HL-60/S4 treated with retinoic acid at 250 ng/mL for 4 days and 3 days (cell line): ENCODE results near the gene DENND4C.
"Not testable (repeated sequence)": the region's sequence is repeated elsewhere in the genome, so short reads cannot be mapped to it uniquely, and the experiment has no call there.

ENCODE experiments used
- in situ Hi-C: fragments of 300-500 bp; cut with MboI; formaldehyde crosslinking; loops from 2 replicates; pipeline ENCODE4 v1.7.0; 2022; ENCODE audit warnings: low sequenced_read_pairs

Gene DENND4C

GRCh38 chr9:19408693-19409400, 178.4 kb downstream of the DENND4C start, which contains the start of gene ACER2:
Gene ACER2 (plus strand): TSS chr9:19409009. CDS start chr9:19409085, 76 bp downstream.
- in situ Hi-C loops, result no loop called here

GRCh38 chr9:19409401-19410194, 179.1 kb downstream of the DENND4C start:
- in situ Hi-C loops, result no loop called here

GRCh38 chr9:19410195-19410503, 179.7 kb downstream of the DENND4C start:
- in situ Hi-C loops, result no loop called here

DNA sequence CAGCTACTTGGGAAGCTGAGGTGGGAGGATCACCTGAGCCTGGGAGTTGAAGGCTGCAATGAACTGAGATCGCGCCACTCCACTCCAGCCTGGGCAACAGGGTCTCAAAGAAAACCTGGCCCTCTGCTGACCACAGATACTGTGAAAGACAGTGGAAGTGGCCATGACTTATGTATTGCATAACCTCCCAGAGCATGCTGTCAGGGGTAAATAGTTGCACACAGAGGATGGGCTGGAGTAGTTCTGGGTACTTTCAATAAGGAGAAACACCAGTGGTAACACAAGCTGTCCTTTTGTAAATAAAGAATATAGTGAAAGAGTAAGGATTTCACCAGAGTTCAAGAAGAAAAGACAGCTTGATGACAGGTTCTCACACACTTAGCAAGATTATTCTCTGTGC, 180.1 kb downstream of the DENND4C start:
- in situ Hi-C loops, result no loop called here

DNA sequence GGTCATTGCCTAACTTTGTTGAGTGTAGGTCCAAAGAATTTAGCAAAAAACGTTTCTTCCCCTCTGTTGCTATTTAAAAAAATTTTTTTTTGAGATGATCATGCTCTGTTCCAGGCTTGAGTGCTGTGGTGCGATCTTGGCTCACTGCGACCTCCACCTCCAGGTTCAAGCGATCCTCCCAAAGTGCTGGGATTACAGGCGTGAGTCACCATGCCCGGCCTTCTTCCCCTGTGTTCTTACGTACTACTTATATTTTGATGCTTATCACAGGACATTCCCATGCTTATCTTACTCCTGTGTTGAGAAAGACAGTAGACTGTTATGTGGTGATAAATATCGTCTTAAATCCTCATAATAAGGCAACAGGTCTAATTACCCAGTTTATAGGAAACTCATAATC, 180.8 kb downstream of the DENND4C start:
- in situ Hi-C loops, result no loop called here

DNA sequence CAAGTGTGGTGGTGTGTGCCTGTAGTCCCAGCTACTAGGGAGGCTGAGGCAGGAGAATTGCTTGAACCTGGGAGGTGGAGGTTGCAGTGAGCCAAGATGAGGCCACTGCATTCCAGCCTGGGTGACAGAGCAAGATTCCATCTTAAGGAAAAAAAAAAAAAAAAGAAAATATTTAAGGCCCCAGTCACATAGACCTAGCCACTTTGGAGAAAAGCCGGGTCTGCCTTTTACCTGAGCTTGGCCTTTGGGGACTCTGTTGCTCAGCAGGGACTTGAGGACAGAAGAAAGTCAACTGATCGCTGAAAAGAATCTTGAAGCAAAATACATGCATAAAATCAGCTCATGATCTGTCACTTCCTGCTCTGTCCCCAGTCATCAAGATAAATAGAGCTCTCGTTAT, 183.0 kb downstream of the DENND4C start:
- in situ Hi-C loops, result not testable (repeated sequence)

DNA sequence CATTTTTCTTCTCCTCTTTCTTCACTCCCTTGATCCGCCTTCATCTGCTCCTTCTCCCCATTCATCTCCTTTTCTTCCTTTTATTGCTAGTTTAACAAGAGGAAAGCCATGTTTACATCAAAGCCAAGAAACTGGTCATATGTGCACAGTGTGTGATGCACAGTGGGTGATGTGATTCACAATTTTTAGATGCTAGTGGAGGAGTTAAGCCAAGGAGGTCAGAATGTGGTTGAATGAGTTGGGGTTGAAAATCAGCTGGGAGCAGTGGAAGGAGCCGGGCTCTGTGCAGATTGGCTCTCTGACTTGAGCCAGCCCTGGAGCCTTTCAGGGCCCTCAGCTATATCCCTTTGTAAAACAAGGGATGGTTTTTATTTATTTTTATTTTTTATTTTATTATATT, 185.7 kb downstream of the DENND4C start:
- in situ Hi-C loops, result no loop called here

DNA sequence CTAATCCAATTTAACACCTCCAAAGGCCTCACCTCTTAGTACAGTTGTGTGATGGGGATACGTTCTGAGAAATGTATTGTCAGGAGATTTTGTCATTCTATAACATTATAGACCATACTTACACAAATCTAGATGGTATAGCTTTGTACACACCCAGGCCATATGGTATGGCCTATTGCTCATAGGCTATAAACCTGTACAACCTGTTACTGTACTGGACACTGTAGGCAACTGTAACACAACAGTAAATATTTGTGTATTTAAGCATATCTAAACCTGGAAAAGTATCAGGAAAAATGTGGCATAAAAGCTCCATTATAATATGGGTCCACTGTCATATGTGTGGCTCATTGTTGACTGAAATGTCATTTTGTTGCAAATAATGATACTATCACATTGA, 190.4 kb downstream of the DENND4C start:
- in situ Hi-C loops, result no loop called here
